Activated CD4-positive, CD25-positive, alpha-beta regulatory T cell (primary cell): Measurements from ENCODE around the gene SLC25A45.
A peak's percentile ranks its signal among the peaks of the same experiment; 100 is the strongest.
"Not testable (repeated sequence)": the region's sequence is repeated elsewhere in the genome, so short reads cannot be mapped to it uniquely, and the experiment has no call there.

ENCODE experiments used
- DNase-seq, 4 experiments: peaks; one replicate each; lab custom pipeline; 2025; lab: John Stamatoyannopoulos, UW

SLC25A45 gene

DNA sequence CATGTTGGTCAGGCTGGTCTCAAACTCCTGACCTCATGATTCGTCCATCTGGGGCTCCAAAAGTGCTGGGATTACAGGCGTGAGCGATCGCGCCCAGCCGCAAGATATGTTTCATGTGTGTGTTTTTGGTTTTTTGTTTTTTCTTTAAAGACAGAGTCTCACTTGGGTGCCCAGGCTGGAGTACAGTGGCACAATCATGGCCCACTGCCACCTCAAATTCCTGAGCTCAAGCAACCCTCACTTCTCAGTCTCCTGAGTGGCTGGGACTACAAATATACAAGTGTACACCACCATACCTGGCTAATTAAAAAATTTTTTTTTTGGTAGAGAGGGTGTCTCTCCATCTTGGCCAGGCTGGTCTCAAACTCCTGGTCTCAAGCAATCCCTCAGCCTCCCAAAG lies 19.5 kb downstream of the SLC25A45 start:
- DNase-seq = no peak

DNA sequence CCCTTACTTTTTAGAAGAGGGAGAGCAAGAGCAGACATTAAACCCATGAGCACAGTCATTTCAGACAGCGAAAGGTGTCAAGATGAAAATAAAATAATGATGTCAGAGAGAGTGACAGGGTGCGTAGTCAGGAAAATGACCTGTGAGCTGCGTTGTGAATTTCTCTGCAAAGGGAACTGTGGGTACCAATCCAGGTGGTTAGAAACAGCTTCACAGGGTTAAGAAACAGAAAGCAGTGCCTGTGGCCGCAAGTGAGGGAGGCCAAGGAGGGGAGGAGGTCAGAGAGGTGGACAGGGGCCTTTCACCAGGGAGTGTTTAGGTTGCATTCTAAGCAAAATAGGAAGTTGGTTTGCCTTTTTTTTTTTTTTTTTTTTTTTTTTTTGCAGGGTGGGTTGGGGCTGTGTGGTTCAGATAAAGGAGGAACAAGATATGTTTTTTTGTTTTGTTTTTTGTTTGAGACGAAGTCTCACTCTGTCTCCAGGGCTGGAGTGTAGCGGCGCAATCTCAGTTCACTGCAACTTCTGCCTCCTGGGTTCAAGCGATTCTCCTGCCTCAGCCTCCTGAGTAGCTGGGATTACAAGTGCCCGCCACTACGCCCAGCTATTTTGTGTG lies 20.0 kb downstream of the SLC25A45 start:
- DNase-seq = no peak

DNA sequence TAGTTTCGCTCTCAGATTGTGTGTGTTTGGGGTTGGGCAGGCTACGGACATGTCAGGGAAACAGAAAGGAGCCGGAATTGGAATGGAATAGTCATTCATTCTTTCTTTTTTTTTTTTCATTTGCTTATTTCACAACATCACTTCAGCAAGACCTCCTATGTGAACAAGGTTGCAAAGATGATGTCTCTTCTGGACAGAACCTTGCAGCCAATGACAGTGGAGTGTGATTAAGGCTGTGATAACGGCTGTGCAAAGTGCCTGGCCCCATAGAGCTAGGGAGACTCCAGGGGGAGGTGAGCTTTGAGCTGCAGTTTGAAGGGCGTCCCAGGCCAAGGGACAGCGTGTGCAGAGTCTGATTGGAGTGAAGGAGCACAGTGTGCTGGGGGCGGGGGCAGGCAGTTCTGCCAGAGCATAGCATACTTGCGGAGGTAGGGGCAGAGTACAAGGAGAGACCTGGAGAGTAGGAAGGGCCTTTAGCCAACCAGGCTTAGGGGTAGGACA lies 24.5 kb downstream of the SLC25A45 start:
- DNase-seq = no peak

DNA sequence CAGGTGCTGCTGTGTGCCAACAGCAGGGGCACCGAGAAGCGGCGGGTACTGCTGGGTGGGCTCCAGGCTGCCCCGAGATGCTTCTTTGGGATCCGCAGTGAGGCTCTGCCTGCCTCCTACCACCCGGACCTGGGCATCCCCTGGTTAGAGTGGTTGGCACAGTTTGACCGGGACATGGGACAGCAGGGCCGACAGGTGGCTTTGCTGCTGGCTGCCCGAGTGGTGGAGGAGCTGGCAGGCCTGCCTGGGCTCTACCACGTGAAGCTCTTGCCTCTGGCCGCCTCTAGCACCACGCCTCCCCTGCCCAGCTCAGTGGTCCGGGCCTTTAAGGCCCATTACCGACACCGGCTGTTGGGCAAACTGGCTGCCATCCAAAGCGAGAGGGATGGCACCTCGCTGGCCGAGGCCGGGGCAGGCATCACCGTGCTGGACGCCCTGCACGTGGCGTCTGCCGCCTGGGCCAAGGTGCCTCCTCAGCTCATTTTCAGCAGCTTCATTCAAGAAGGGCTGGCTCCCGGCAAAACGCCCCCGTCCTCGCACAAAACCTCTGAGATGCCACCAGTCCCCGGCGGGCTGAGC lies 26.0 kb downstream of the SLC25A45 start:
- DNase-seq = no peak

- DNase-seq = no peak
Measured at GRCh38 chr11:65355776-65356393, 26.6 kb downstream of the SLC25A45 start.

DNA sequence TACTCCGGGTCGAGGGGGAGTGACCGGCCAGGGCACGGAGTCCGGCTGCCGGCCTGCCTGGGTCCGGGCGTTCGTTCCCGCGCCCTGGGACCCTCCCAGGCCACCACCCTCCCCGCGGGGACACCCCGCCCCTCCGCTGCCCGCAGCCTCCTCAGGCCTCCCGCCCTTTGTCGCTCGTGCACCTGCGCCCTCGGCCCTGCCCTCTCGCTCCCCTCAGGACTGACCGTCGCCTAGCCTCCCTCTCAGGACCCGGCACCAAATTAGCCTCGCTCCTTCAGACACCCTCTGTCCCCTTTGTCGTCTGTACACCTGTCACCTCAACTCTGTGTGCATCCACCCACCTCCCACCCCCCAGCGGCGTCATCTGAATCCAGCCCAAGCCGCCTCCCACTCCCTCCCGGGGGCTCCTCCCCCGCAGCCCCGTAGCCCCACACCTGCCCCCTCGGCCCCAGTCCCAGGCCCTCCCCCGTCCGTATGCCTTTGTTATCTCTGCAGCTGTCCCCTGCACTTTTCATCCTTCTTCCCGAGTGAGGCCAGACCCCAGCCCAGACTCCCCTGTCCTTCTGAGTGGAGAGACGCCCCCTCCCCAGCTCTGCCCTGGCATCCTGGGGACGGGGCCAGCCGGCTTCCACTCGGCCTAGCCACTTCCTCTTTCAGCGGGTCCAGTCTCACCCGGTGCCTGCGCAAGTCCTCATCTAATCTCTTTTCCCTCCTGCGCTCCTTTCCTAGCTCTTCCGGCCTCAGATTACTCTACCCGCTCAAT lies 27.3 kb downstream of the SLC25A45 start:
- peak; percentile 10 to 44 (median 32) for DNase-seq

GRCh38 chr11:65354265-65355012 lies 28.0 kb downstream of the SLC25A45 start, which contains the start of gene TIGD3:
Gene TIGD3 (plus strand): TSS chr11:65354751. CDS start chr11:65355809, 1,058 bp downstream.
- peak; percentile 93 to 95 (median 94) for DNase-seq

GRCh38 chr11:65353900-65354264 lies 28.6 kb downstream of the SLC25A45 start:
- no peak for DNase-seq

GRCh38 chr11:65353376-65353775 lies 29.1 kb downstream of the SLC25A45 start:
- no peak for DNase-seq

DNA sequence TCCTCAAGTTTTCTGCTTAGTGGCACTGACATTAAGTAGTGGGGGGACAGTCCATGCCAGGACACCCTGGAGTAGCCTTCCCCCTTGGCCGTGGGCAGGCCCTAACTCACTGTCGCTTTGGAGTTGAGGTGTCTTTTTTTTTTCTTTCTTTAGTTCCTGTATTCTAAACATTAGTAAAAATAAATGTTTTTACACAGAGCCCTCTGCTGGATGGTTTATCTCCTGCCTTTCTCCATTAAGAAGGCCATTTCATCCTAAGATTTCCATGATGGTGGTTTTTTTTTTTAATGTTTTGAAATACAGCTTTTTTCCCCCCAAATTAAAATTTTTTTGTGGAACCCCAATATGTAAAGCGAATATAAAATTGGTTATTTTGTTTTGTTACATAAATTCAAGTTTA lies 29.7 kb downstream of the SLC25A45 start:
- DNase-seq = no peak

- DNase-seq = no peak
Measured at GRCh38 chr11:65351511-65351910, 30.9 kb downstream of the SLC25A45 start.

- no peak for DNase-seq
Measured at GRCh38 chr11:65341856-65342255, 40.6 kb downstream of the SLC25A45 start.

GRCh38 chr11:65340226-65340625 lies 42.2 kb downstream of the SLC25A45 start:
- DNase-seq = no peak

GRCh38 chr11:65338676-65339075 lies 43.8 kb downstream of the SLC25A45 start:
- DNase-seq = no peak

DNA sequence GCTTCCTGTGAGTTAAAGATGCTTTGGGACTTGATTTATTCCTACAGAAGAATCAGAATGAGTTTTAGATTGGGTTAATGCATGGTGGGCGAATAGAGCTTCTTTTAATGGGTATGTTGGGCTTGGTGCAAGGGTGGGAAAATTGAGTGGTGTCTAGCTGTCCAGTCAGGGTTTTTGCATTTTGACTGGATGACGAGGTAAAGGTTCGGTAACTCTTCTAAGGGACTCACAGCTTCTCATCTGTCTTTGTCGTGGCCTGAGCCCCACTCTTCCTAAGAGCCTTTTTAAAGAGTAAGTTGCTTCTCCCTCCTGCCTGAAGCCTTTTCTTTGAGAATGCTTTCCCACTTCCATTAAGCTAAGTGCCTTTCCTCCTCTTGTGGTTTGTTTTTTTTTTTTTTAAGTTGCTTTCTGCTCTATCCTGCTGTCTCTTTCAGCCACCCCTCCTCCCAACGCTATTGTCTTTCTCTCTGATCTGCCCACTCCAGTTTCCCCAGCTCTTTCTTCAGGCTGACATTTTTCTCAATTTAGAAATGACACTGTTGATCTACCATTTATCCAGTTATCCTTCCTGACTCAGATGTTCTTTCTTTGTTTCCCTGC lies 47.6 kb downstream of the SLC25A45 start:
- no peak for DNase-seq

DNA sequence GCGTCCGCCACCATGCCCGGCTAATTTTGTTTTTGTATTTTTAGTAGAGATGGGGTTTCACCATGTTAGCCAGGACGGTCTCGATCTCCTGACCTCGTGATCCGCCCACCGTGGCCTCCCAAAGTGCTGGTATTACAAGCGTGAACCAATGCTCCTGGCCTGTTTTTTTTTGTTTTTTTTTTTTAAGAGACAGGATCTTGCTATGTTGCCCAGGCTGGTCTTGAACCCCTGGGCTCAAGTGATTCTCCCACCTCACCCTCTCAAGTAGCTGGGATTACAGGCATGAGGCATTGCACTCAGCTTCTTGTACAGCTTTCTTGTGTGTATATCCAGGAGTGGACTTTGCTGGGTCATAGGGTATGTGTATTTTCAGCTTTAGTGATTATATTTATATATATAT lies 49.9 kb downstream of the SLC25A45 start:
- not testable (repeated sequence) for DNase-seq

- DNase-seq = no peak
Measured at GRCh38 chr11:65330544-65330943, 51.9 kb downstream of the SLC25A45 start.

- peak; percentile 59 to 79 (median 73) for DNase-seq
Measured at GRCh38 chr11:65329944-65330403, 52.5 kb downstream of the SLC25A45 start.

DNA sequence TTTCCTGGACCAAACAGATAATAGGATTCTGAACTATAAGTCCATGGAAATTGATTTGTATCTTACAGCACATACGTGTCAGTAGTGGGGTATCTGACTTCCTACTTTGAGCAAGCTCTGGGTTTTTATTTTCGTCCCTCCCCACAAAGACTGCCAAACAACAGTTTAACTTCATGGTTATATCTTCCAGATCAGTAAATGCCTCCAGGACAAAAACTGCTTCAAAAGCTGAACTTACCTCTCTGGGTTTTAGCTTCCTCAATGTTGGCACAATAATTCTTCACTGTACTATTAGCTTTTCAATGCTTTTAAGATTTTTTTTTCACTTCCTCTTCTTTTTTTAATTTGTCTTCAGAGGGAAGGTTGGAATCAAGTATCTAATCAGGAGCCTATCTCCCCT lies 53.0 kb downstream of the SLC25A45 start:
- no peak for DNase-seq

DNA sequence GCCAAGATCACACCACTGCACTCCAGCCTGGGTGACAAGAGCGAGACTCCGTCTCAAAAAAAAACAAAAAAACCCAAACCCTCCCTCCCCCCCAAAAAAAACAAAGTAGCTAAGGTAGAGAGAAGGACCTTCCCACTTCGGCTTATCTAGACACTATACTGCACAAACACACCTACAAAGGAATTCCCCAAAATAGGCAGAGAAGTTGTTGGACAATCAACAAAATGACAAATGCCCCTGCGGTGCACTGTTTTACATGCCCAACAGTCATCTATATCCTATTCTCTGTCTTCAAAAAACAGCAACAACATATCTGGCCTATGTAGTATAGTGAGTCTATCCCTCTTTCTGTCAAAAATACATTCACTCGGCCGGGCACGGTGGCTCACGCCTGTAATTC lies 55.4 kb downstream of the SLC25A45 start:
- no peak for DNase-seq

DNA sequence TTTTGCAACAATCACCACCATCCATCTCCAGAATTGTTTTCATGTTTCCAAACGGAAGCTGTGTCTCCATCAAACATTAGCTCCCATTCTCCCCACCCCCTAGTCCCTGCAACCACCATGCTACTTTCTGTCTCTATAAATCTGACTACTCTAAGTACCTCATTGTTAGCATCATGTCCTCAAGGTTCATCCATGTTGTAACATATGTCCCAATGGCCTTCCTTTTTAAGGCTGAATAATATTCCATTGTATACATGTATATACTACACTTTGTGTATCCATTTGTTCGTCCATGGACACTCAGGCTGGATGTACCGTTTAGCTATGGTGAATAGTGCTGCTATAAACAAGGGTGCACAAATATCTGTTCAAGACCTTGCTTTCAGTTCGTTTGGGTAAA lies 57.0 kb downstream of the SLC25A45 start:
- DNase-seq = no peak
